Spleen (tissue), 11 donors: ENCODE measurements around the gene GDPD5. TPM values are rescaled to one million over a fixed set of nuclear protein-coding genes. Genes with fewer than 3 reads are reported as not detected.

Source experiments
- DNase-seq: peaks from one replicate; pipeline ENCODE4 v3.0.0-alpha.2; 2020
- H3K27ac ChIP-seq, 8 donors: fragments of 200-600 bp; sonication (generic) in 7 of 8; 1 replicate in 4 of 8; 2 replicates in 4 of 8; pipeline versions ENCODE4 v1.5.0 to v1.8.0; 2016 to 2021; ENCODE audit warnings: inconsistent platforms in 4 of 8, mild to moderate bottlenecking in 4 of 8, moderate library complexity in 1 of 8
- H3K27me3 ChIP-seq, 7 donors: fragments of 200-600 bp; sonication (generic) in 6 of 7; replicated peaks in 1 of 7; 1 replicate in 4 of 7; 2 replicates in 3 of 7; pipeline versions ENCODE4 v1.5.0 to v1.8.0; 2016 to 2021; ENCODE audit warnings: inconsistent platforms in 3 of 7, mild to moderate bottlenecking in 1 of 7
- H3K36me3 ChIP-seq, 6 donors: fragments of 200-600 bp; sonication (generic) in 5 of 6; 1 replicate in 4 of 6; 2 replicates in 2 of 6; pipeline versions ENCODE4 v1.5.0 to v1.8.0; 2016 to 2021; ENCODE audit warnings: inconsistent platforms in 2 of 6
- H3K4me1 ChIP-seq, 6 donors: fragments of 200-600 bp; sonication (generic) in 5 of 6; 1 replicate in 3 of 6; 2 replicates in 3 of 6; pipeline versions ENCODE4 v1.5.0 to v1.8.0; 2016 to 2021; ENCODE audit warnings: inconsistent platforms in 3 of 6
- H3K4me3 ChIP-seq, 8 donors: fragments of 200-600 bp; sonication (generic) in 7 of 8; 1 replicate in 4 of 8; 2 replicates in 4 of 8; pipeline versions ENCODE4 v1.5.0 to v1.8.0; 2016 to 2021; ENCODE audit warnings: inconsistent platforms in 4 of 8, mild to moderate bottlenecking in 4 of 8, moderate library complexity in 2 of 8
- H3K9me3 ChIP-seq, 8 donors: fragments of 200-600 bp; sonication (generic) in 7 of 8; 1 replicate in 4 of 8; 2 replicates in 4 of 8; pipeline versions ENCODE4 v1.5.0 to v1.8.0; 2016 to 2021; ENCODE audit warnings: inconsistent platforms in 4 of 8
- POLR2A ChIP-seq, 3 donors: fragments of 450-650 bp; IDR thresholded peaks; one replicate each; pipeline ENCODE4 v1.5.1; 2017; ENCODE audit warnings: antibody characterized with exemption in 3 of 3, mild to moderate bottlenecking in 1 of 3
- POLR2AphosphoS5 ChIP-seq, 3 donors: sonication (generic); formaldehyde crosslinking; IDR thresholded peaks; one replicate each; pipeline ENCODE4 v1.5.1; 2017; ENCODE audit warnings: antibody characterized with exemption in 3 of 3
- WGBS, 5 donors: extraction: QIAGEN DNeasy Blood & Tissue Kit in 3 of 5; methylation state at CpG; one replicate each; pipeline versions ENCODE4 v1.1.5 to v1.1.7; 2013 to 2018; 5-methylcytosine and 5-hydroxymethylcytosine counted together
- intact Hi-C: fragments of 100-400 bp; cut with DNase I; formaldehyde crosslinking; loops from one replicate; pipeline ENCODE4 v1.15.0; 2023; ENCODE audit warnings: low total_unique reads
- polyA plus RNA-seq, 3 donors: library from polyadenylated mRNA; stranded (reverse); fragments of 200-250 nt; gene quantifications; one replicate each; pipeline ENCODE4 v1.2.1, GENCODE V29; 2013
- total RNA-seq, 7 donors: library from RNA; depleted of rRNA in 3 of 7; stranded (reverse); fragments of >200 nt in 3 of 7; fragmentation: NEBNext Ultra II Directional in 4 of 7; extraction: Animal tissue kit (Norgen Biotek cat#: 25700) in 4 of 7; gene quantifications; one replicate each; pipeline versions ENCODE4 v1.1.0 to v1.2.1, GENCODE V29; 2016 to 2021
- TF ChIP-seq, protein P1 (sequence below), 11 experiments: fragments of 200-600 bp in 7 of 11; fragments of 450-650 bp in 4 of 11; sonication (generic) in 4 of 11; IDR thresholded peaks in 8 of 11; conservative IDR thresholded peaks in 3 of 11; 1 replicate in 7 of 11; 2 replicates in 4 of 11; pipeline versions ENCODE4 v1.4.0 to v1.8.0; 2016 to 2021; ENCODE audit warnings: antibody characterized with exemption in 11 of 11, inconsistent platforms in 4 of 11, mild to moderate bottlenecking in 1 of 11
- donor health status: healthy with polysubstance abuse.
- donor health status: DM: no; HTN: no; CAD: no; lungs with moderate emphysema.
- donor health status: DM: no; HTN: no; CAD: no.
- donor health status: Bipolar disorder and iron deficiency.
- donor health status: healthy.
- donor health status: DM: no; HTN: no; CAD: no.
- donor health status: DM: yes; HTN: yes; CAD: no.

The GDPD5 gene
- total and polyA plus RNA-seq, 10 donors = 44.6 to 273 (median 146) TPM

DNA sequence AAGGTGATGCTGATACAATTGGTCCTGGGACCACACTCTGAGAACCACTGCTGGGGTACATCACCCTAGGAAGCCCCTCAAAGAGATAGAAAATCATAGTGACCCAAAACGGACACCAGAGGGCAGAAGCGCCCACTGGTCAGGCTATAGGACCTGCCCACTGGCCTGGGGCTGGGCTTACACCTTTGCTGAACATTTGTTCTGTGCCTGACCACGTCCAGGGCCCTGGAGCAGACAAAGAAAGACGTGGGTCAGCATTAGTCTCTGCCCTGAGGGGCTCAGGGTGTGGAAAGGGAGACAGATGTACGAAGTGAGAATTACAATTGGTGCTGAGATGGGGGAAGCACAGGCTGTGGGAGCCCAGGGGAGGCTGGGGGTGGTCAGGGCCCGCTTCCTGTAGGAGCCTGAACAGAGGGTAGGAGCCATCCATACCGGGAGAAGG is 21.9 kb upstream of the GDPD5 start:
- WGBS, 5 donors = 16 to 28% (median 23%) methylated on average over 7 of the region's 7 CpGs
- H3K9me3 ChIP-seq = no peaks in the 10 kb centered on the region
- TF ChIP-seq POLR2A (IDR thresholded peaks at IDR 0.05) (no peak), POLR2AphosphoS5 (IDR thresholded peaks at IDR 0.05) (peak in 2 of 3 donors; percentile 15 to 21)
- TF ChIP-seq, protein P1, sequence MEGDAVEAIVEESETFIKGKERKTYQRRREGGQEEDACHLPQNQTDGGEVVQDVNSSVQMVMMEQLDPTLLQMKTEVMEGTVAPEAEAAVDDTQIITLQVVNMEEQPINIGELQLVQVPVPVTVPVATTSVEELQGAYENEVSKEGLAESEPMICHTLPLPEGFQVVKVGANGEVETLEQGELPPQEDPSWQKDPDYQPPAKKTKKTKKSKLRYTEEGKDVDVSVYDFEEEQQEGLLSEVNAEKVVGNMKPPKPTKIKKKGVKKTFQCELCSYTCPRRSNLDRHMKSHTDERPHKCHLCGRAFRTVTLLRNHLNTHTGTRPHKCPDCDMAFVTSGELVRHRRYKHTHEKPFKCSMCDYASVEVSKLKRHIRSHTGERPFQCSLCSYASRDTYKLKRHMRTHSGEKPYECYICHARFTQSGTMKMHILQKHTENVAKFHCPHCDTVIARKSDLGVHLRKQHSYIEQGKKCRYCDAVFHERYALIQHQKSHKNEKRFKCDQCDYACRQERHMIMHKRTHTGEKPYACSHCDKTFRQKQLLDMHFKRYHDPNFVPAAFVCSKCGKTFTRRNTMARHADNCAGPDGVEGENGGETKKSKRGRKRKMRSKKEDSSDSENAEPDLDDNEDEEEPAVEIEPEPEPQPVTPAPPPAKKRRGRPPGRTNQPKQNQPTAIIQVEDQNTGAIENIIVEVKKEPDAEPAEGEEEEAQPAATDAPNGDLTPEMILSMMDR (IDR thresholded peaks at IDR 0.05 in 8 of 11, conservative IDR thresholded peaks at IDR 0.05 in 3 of 11) = peak; percentile 28 to 84 (median 73)
- no peak overlapping the region for H3K27ac ChIP-seq
- peaks cover 0 to 8% (median 0%) of the 10 kb centered on the region in 7 donors for H3K27me3 ChIP-seq
- intact Hi-C loops = loop anchor here (10.0 kb wide), 1 partner anchor 47 kb away; no protein-coding TSS in a partner anchor
- H3K36me3 ChIP-seq = no peaks in the 10 kb centered on the region
- peaks cover 0 to 17% (median 5%) of the 10 kb centered on the region in 6 donors for H3K4me1 ChIP-seq
- H3K4me3 ChIP-seq = no peak overlapping the region
- DNase-seq = no peak

DNA sequence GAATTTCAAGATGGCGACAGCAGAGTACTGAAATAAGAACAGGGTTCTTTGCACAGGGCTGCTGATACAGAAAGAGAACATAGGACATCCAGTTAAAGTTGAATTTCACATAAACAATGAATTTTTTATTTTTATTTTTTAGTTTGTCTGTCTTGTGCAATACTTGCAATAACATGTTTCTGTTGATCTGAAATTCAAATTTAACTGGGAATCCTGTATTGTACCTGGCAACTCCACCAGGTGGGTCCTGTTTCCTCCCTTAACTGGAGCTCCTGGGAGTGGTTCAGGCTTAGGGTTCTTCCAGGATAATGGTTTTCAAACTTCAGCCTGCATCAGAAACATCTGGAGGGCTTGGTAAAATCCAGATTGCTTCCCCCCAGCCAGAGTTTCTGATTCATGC is 21.4 kb upstream of the GDPD5 start:
- 94 to 97% (median 95%) methylated on average over 1 of the region's 1 CpG for WGBS, 5 donors
- DNase-seq = no peak
- intact Hi-C loops = loop anchor here (10.0 kb wide), 1 partner anchor 48 kb away; no protein-coding TSS in a partner anchor

DNA sequence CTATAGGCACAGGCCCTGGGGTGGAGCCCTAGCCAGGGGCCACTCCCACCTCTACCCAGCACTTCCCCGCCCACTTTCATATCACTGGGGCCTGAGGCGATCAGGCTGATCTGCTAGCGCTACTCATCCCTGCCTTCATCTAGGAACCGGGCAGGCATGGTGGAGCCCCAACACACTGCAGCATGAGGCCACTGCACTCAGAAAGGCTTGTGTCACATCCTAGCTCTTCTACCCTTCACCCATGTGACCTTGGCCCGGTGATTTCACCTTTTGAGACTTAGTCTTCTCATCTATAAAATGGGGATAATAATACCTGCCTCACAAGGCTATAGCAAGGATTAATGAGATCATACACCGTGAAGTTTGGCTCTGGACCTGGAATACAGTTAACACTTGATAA is 18.1 kb upstream of the GDPD5 start:
- WGBS, 5 donors = 82 to 91% (median 88%) methylated on average over 6 of the region's 6 CpGs
- H3K9me3 ChIP-seq = no peaks in the 10 kb centered on the region
- peaks cover 0 to 8% (median 0%) of the 10 kb centered on the region in 7 donors for H3K27me3 ChIP-seq
- no peak overlapping the region for H3K4me3 ChIP-seq
- H3K27ac ChIP-seq = no peak overlapping the region
- H3K36me3 ChIP-seq = no peaks in the 10 kb centered on the region
- no peak for DNase-seq
- intact Hi-C loops = loop anchor here (10.0 kb wide), 1 partner anchor 51 kb away; no protein-coding TSS in a partner anchor
- H3K4me1 ChIP-seq = peaks cover 0 to 21% (median 6%) of the 10 kb centered on the region in 6 donors
- TF ChIP-seq POLR2A (IDR thresholded peaks at IDR 0.05) = no peak
- TF ChIP-seq POLR2AphosphoS5 (IDR thresholded peaks at IDR 0.05) = no peak
- TF ChIP-seq, protein P1 (IDR thresholded peaks at IDR 0.05 in 8 of 11, conservative IDR thresholded peaks at IDR 0.05 in 3 of 11) = no peak

More for the DNA sequence above, 21.4 kb upstream of the GDPD5 start:
- H3K4me1 ChIP-seq = peaks cover 0 to 21% (median 5%) of the 10 kb centered on the region in 6 donors
- no peak overlapping the region for H3K27ac ChIP-seq
- peaks cover 0 to 8% (median 0%) of the 10 kb centered on the region in 7 donors for H3K27me3 ChIP-seq
- no peak for TF ChIP-seq POLR2AphosphoS5 (IDR thresholded peaks at IDR 0.05)
- TF ChIP-seq, protein P1 (IDR thresholded peaks at IDR 0.05 in 8 of 11, conservative IDR thresholded peaks at IDR 0.05 in 3 of 11) = no peak
- TF ChIP-seq POLR2A (IDR thresholded peaks at IDR 0.05) = no peak
- no peaks in the 10 kb centered on the region for H3K36me3 ChIP-seq
- H3K9me3 ChIP-seq = no peaks in the 10 kb centered on the region
- H3K4me3 ChIP-seq = no peak overlapping the region

DNA sequence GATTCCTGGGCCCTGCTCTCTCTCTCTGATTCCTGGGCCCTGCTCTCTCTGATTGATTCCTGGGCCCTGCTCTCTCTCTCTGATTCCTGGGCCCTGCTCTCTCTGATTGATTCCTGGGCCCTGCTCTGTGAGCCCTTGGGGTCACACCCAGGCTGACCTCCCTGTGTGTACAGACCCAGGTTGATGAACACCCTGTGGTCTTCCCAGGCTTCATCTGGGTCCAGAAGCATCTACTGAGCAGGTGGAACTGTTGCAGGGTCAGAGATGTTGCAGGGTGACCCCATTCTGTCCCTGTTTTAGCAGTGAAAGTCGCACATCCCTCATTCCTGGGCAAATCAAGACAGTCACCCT is 16.3 kb upstream of the GDPD5 start:
- intact Hi-C loops = loop anchor here (10.0 kb wide), 1 partner anchor 53 kb away; no protein-coding TSS in a partner anchor
- H3K4me3 ChIP-seq = no peak overlapping the region
- 80 to 100% (median 89%) methylated on average over 1 of the region's 1 CpG; no CpG with 5 or more reads in 1 of the 5 donors for WGBS, 5 donors
- TF ChIP-seq, protein P1 (IDR thresholded peaks at IDR 0.05 in 8 of 11, conservative IDR thresholded peaks at IDR 0.05 in 3 of 11) = no peak
- no peak for TF ChIP-seq POLR2AphosphoS5 (IDR thresholded peaks at IDR 0.05)
- no peak for TF ChIP-seq POLR2A (IDR thresholded peaks at IDR 0.05)
- peaks cover 8 to 27% (median 18%) of the 10 kb centered on the region in 6 donors for H3K4me1 ChIP-seq
- H3K36me3 ChIP-seq = no peaks in the 10 kb centered on the region
- H3K9me3 ChIP-seq = no peaks in the 10 kb centered on the region
- H3K27ac ChIP-seq = no peak overlapping the region
- peaks cover 0 to 8% (median 0%) of the 10 kb centered on the region in 7 donors for H3K27me3 ChIP-seq
- no peak for DNase-seq
